SU-DHL-6 (cell line): ENCODE data around the gene ST8SIA2.

Experiments
- CTCF ChIP-seq: fragments of 200-600 bp; sonication (generic); IDR thresholded peaks from one replicate; pipeline ENCODE4 v1.5.1; 2017; ENCODE audit warnings: antibody characterized with exemption, mild to moderate bottlenecking, low read length, moderate library complexity; ENCODE audit not compliant: insufficient read depth, poor library complexity, severe bottlenecking
- EZH2phosphoT487 ChIP-seq: fragments of 200-600 bp; sonication (generic), shearing (Covaris generic); conservative IDR thresholded peaks from 2 replicates; pipeline ENCODE4 v1.6.1; 2018; ENCODE audit warnings: mild to moderate bottlenecking, antibody characterized with exemption, low read length, moderate library complexity, mixed read lengths

GRCh38 chr15:92425578-92426225 is 32.0 kb downstream of the ST8SIA2 start:
- no peak for TF ChIP-seq CTCF
- TF ChIP-seq EZH2phosphoT487, result no peak
